Stimulated activated CD8-positive, alpha-beta memory T cell treated with anti-CD3 and anti-CD28 coated beads, Interleukin-2, amount 100 ng/mL, for 48 hours (primary cell): Measurements from ENCODE around the gene TRAPPC14.
"Not testable (repeated sequence)": the region's sequence is repeated elsewhere in the genome, so short reads cannot be mapped to it uniquely, and the experiment has no call there.

Experiments
- DNase-seq, 2 donors: peaks; one replicate each; pipeline ENCODE4 v3.0.0-alpha.2; 2020; ENCODE audit warnings: low read depth in 2 of 2

TRAPPC14 gene

DNA sequence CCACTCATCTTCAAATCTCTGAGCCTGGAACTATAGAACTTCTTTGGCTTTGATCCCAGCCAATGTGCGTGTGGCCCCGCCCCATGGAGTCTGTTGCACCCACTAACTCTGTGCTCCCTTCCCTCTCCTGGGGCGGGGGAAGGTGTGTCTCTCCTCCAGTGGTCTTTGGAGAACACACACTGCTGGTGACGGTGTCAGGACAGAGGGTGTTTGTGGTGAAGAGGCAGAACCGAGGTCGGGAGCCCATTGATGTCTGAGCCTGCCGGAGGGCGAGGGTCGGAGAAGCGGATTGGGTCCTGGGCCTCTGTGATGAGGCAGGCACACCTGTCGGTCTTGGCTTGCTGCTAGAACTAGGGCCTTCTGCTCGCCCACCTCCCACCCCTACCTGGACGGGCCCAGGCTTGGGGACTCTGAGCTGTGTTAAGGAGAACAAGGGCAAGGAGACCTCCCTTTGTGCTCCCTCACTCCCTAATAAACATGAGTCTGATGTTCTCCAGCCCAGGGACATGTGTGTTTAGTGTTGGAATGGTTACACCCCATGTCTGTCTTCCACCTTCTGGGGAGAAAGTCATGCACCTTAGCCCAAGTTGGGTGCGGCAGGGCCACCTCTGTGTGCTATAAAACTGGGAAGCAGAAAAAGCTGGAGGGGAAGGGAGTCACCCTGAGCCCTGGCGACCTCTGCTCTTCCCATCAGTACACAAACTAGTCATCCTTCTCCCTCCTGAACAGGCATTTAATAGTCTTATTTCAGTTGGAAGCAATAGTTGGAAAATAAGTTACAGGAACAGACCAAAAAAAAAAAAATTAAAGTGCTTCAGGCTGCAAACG is 4.6 kb downstream of the TRAPPC14 start:
- no peak for DNase-seq

- no peak for DNase-seq
These were observed 5.4 kb downstream of the TRAPPC14 start for GRCh38 chr7:100152937-100153666.

DNA sequence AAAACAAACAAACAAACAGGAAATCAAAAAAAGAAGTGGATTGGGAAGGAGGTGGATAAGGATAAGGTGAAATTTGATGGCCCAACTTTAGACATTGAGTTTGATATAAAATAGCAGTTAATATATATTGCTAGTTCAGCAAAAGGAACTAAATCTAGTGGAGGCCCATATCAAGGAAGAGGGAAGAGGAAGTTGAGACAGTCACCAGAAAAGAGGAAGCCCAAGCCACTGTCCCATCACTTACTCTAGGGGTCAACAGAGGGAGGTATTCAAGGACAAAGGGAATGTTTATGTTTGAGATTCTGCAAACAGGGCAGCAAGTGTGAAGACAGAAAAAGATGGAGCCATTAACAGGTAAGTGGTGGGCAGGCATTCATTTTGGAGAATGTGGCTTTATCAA is 6.1 kb downstream of the TRAPPC14 start:
- DNase-seq = no peak

DNA sequence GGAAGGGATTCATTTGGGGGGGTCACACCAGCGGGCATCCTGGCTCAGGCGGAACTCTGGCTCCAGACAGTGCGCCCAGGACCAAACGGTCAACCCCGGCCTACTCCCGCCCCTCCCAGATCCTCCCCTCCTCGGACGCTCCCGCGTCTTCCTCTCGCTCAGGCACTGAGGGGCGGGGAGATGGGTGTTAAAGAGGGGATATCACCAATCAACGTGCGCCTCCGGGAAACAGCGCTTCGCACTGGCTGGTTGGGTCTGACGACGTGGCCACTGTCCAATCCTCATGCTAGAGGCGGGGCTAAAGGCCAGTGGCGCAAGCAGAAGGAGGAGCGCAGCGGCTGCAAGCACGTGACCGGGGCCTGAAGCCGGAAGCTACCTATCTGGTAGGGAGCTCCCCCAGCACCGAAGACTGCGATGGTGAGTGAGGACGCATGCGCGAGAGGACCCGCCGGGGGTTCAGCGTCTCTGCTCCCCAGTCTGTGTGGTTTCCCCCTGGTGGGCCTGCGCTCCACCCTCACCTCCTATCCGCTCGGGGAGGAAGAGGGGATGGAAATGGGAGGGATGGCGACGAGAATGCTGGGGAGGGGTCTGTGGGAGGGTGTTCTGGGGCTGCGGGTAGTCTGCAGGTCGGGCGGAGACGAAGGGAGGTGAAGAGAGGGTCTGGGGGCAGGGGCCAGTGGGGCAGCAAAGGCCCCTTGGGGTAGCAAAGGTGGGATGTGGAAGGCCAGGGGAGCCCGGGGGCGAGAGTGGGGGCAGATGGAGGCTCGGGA is 9.8 kb downstream of the TRAPPC14 start, which contains the start of gene LAMTOR4:
Gene LAMTOR4 (plus strand): TSS at position 360 of the 770 bp plus-strand sequence. CDS start 55 bp downstream, at position 415.
- peak; percentile 95 to 97 for DNase-seq

DNA sequence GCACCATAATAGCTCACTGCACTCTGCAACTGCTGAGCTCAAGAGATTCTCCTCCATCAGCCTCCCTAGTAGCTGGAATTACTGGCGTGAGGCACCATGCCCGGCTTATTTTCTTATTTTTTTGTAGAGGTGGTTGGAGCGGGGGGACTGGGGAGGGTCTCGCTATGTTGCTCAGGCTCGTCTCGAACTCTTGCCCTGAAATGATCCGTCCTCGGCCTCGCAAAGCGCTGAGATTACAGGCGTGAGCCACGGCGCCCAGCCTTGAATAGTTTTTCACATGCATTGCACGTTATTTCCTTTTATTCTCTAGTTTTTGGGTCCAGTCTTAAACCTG is 10.3 kb downstream of the TRAPPC14 start:
- no peak for DNase-seq

- no peak for DNase-seq
These were observed 11.2 kb downstream of the TRAPPC14 start for GRCh38 chr7:100147278-100147677.

DNA sequence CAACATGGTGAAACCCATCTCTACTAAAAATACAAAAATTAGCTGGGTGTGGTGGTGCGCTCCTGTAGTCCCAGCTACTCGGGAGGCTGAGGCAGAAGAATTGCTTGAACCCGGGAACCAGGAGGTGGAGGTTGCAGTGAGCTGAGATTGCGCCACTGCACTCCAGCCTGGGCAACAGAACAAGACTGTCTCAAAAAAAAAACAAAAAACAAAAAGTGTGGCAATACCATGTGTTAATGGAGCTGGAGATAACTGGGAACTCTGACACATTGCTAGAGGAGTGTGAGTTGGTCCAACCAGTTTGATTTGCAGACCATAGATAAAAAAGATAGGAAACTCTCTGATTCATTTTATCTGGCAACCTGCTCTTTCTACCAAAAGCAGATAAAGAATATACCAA is 12.2 kb downstream of the TRAPPC14 start:
- not testable (repeated sequence) for DNase-seq

- DNase-seq = no peak
These were observed 16.1 kb downstream of the TRAPPC14 start for GRCh38 chr7:100142461-100142860.

- DNase-seq = no peak
These were observed 17.0 kb downstream of the TRAPPC14 start for GRCh38 chr7:100141555-100141949.

GRCh38 chr7:100137851-100138760 is 20.4 kb downstream of the TRAPPC14 start:
- DNase-seq = no peak

DNA sequence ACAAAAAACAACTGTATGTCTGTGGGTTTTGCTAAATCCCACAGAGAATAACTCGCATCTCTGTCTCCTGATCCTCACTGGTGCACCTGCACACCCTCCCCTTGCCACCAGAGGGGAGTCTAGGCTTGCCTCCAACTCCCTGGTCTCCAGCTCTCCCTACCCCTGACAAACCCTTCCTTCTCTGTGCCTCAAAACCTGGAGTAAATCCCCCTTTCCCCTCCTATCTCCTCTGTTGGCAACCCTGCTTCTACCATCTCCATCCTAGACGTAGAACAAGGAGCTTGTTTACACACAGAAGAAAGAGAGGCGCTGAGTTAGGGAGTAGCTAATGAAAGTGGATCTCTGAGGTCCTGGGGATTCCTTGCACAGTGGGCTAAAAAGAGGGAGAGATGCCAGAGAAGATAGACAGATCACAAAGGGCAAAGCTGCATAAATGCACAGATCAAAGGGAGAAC is 25.8 kb downstream of the TRAPPC14 start:
- DNase-seq = peak in 1 of 2 donors; percentile 50

DNA sequence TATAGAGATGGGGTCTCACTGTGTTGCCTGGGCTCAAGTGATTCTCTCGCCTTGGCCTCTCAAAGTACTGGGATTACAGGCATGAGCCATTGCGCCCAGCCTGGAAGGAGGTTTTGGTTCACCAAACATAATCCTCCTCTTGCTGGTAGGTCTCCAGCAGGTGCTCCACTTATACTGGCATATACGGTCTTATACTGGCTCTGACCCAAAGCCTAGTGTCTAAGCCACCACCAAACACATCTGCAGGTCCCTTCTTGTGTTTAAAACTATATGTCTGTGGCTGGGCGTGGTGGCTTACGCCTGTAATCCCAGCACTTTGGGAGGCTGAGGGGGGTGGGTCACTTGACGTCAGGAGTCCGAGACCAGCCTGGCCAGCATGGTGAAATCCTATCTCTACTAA is 26.4 kb downstream of the TRAPPC14 start:
- no peak for DNase-seq

GRCh38 chr7:100130608-100131453 is 27.7 kb downstream of the TRAPPC14 start:
- DNase-seq = peak; percentile 71 to 77

DNA sequence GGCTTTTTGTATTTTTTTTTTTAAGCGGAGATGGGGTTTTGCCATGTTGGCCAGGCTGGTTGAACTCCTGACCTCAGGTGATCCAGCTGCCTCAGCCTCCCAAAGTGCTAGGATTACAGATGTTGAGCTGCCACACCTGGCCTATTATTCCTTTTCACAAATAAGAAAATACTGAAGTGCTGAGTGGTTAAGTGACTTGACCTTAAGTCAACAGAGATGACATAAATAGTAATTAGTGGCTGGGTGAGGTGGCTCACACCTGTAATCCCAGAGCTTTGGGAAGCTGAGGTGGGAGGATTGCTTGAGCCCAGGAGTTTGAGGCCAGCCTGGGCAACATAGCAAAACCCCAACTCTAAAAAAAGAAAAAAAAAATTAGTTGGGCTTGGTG is 28.3 kb downstream of the TRAPPC14 start:
- DNase-seq = not testable (repeated sequence)

DNA sequence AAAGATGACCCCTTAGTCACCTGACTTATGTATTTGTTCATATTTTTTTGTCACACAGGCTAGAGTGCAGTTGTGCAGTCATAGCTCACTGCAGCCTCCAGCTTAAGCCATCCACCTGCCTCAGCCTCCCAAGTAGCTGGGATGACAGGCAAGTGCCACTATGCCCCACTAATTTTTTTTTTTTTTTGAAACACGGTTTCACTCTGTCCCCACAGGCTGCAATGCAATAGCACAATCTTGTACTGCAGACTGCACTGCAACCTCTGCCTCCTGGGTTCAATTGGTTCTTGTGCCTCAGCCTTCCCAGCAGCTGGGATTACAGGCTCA is 29.9 kb downstream of the TRAPPC14 start:
- no peak for DNase-seq

- no peak for DNase-seq
These were observed 30.5 kb downstream of the TRAPPC14 start for GRCh38 chr7:100127866-100128636.

- peak; percentile 82 to 89 for DNase-seq
These were observed 31.3 kb downstream of the TRAPPC14 start, which contains the start of gene MBLAC1 for GRCh38 chr7:100126931-100127865. Gene MBLAC1, plus strand, starts transcription at chr7:100126967. Its CDS starts 429 bp downstream, at chr7:100127396.

- DNase-seq = no peak
These were observed 32.1 kb downstream of the TRAPPC14 start for GRCh38 chr7:100126239-100126930.
